Endothelial cell of umbilical vein (primary cell): ENCODE measurements around the gene SMARCAD1. TPM values are rescaled to one million over a fixed set of nuclear protein-coding genes. Genes with fewer than 3 reads are reported as not detected.

Experiments
- BruUV-seq: library from RNA; stranded (reverse); fragments of 400-500 nt; replicated peaks from 2 replicates; lab custom pipeline; 2021; lab: Mats Ljungman, UMichigan
- CTCF ChIA-PET: fragments of 300-600, 350-600 bp; sonication (Branson Sonifier 250); formaldehyde crosslinking; loops from one replicate; lab custom pipeline; 2021; ENCODE audit warnings: antibody characterized with exemption, inconsistent platforms; lab: Charles Lee
- POLR2A ChIA-PET: fragments of 300-600, 350-600 bp; sonication (Branson Sonifier 250); formaldehyde crosslinking; loops from one replicate; lab custom pipeline; 2021; ENCODE audit warnings: antibody characterized with exemption, inconsistent platforms; lab: Charles Lee
- DNase-seq: peaks from one replicate; pipeline ENCODE4 v3.0.0-alpha.2; 2011; ENCODE audit warnings: low read depth, low spot score
- FAIRE-seq: peaks from 2 replicates; lab custom pipeline; 2011; peaks lifted over from hg19 to GRCh38; lab: Jason Lieb, UNC
- H2AFZ ChIP-seq: 2 replicates; pipeline ENCODE4 v1.6.0; 2012; ENCODE audit warnings: low read depth, low read length, control low read depth, inconsistent platforms
- H3K27ac ChIP-seq: 2 replicates; pipeline ENCODE4 v1.5.1; 2011; ENCODE audit warnings: low read depth, mild to moderate bottlenecking, control low read depth, low read length, moderate library complexity; ENCODE audit not compliant: insufficient read depth
- H3K27me3 ChIP-seq, 2 experiments: 2 replicates each; pipeline versions ENCODE4 v1.6.0 to v1.6.1; 2011; ENCODE audit warnings: low read length in 2 of 2, mixed read lengths in 1 of 2; ENCODE audit not compliant: control insufficient read depth in 2 of 2, insufficient read depth in 2 of 2
- H3K36me3 ChIP-seq, 2 experiments: 2 replicates in 1 of 2; 3 replicates in 1 of 2; pipeline ENCODE4 v1.5.1; 2011; ENCODE audit warnings: low read length in 2 of 2, mild to moderate bottlenecking in 1 of 2, moderate library complexity in 1 of 2; ENCODE audit not compliant: control insufficient read depth in 2 of 2, insufficient read depth in 2 of 2; ENCODE audit errors: extremely low read depth in 1 of 2
- H3K4me1 ChIP-seq: 3 replicates; pipeline ENCODE4 v1.5.1; 2011; ENCODE audit warnings: mild to moderate bottlenecking, low read length; ENCODE audit not compliant: control insufficient read depth, insufficient read depth; ENCODE audit errors: extremely low read depth
- H3K4me2 ChIP-seq: 2 replicates; pipeline ENCODE4 v1.6.1; 2011; ENCODE audit warnings: low read length, control low read depth, mixed read lengths; ENCODE audit not compliant: insufficient read depth
- H3K4me3 ChIP-seq, 3 experiments: fragments of 200-600 bp in 1 of 3; sonication (generic), shearing (Covaris generic) in 1 of 3; replicated peaks in 1 of 3; 2 replicates each; pipeline ENCODE4 v1.5.1; 2011 to 2016; ENCODE audit warnings: control low read depth in 3 of 3, low read length in 3 of 3, mild to moderate bottlenecking in 2 of 3, inconsistent platforms in 1 of 3, low read depth in 1 of 3, moderate library complexity in 1 of 3; ENCODE audit not compliant: insufficient read depth in 1 of 3
- H3K79me2 ChIP-seq: 2 replicates; pipeline ENCODE4 v1.6.0; 2012; ENCODE audit warnings: low read length, inconsistent platforms; ENCODE audit not compliant: control insufficient read depth, insufficient read depth
- H3K9ac ChIP-seq: replicated peaks from 2 replicates; pipeline ENCODE3; 2011; ENCODE audit warnings: low read length, control low read depth; ENCODE audit not compliant: insufficient read depth; ENCODE audit errors: extremely low read depth
- H3K9me1 ChIP-seq: replicated peaks from 3 replicates; pipeline ENCODE4 v1.6.0; 2011; ENCODE audit warnings: mild to moderate bottlenecking, low read length; ENCODE audit not compliant: control insufficient read depth, insufficient read depth; ENCODE audit errors: extremely low read depth
- H3K9me3 ChIP-seq: replicated peaks from 2 replicates; pipeline ENCODE4 v1.5.1; 2012; ENCODE audit warnings: low read length, inconsistent platforms; ENCODE audit not compliant: control insufficient read depth, insufficient read depth
- H4K20me1 ChIP-seq: replicated peaks from 2 replicates; pipeline ENCODE3; 2011; ENCODE audit warnings: mild to moderate bottlenecking, low read length; ENCODE audit not compliant: control insufficient read depth, insufficient read depth; ENCODE audit errors: extremely low read depth
- EZH2 ChIP-seq: IDR thresholded peaks from 2 replicates; pipeline ENCODE4 v1.6.1; 2012; ENCODE audit warnings: borderline replicate concordance, low read depth, mild to moderate bottlenecking, moderate library complexity, low read length, inconsistent platforms; ENCODE audit not compliant: severe bottlenecking
- FOS ChIP-seq: IDR thresholded peaks from 2 replicates; pipeline ENCODE4 v1.6.1; 2011; ENCODE audit warnings: mild to moderate bottlenecking, low read length, moderate library complexity, borderline replicate concordance; ENCODE audit not compliant: insufficient read depth
- GATA2 ChIP-seq: IDR thresholded peaks from 2 replicates; pipeline ENCODE4 v1.7.0; 2011; ENCODE audit warnings: low read depth, mild to moderate bottlenecking, moderate library complexity, mixed read lengths, low read length; ENCODE audit not compliant: insufficient read length, insufficient read depth
- JUN ChIP-seq: IDR thresholded peaks from 2 replicates; pipeline ENCODE4 v1.6.1; 2011; ENCODE audit warnings: borderline replicate concordance, low read depth; ENCODE audit not compliant: insufficient read length, insufficient read depth
- MYC ChIP-seq: IDR thresholded peaks from one replicate; pipeline ENCODE4 v1.6.1; 2011; ENCODE audit warnings: mild to moderate bottlenecking, low read depth, low read length
- POLR2A ChIP-seq: IDR thresholded peaks from 2 replicates; pipeline ENCODE4 v1.6.1; 2012; ENCODE audit warnings: low read depth, mild to moderate bottlenecking, control low read depth, low read length
- POLR2AphosphoS5 ChIP-seq: IDR thresholded peaks from 2 replicates; pipeline ENCODE4 v1.6.1; 2012; ENCODE audit warnings: low read depth, mild to moderate bottlenecking, control low read depth, low read length, moderate library complexity; ENCODE audit not compliant: insufficient read depth
- dilution Hi-C: fragments of 300-500 bp; cut with MboI; formaldehyde crosslinking; loops from one replicate; pipeline ENCODE4 v1.15.0; 2019; ENCODE audit warnings: low sequenced_read_pairs; ENCODE audit not compliant: extremely low pct_ligation_motif_present
- intact Hi-C: fragments of 100-400 bp; cut with micrococcal nuclease; formaldehyde crosslinking; loops from one replicate; pipeline ENCODE4 v1.10.0; 2022
- polyA plus RNA-seq, 4 experiments: library from polyadenylated mRNA; depleted of rRNA in 3 of 4; stranded (reverse) in 3 of 4; unstranded in 1 of 4; fragments of >200 nt; gene quantifications; 2 replicates each; pipeline versions ENCODE4 v1.2.1 to v1.2.3, GENCODE V29; 2011 to 2012; ENCODE audit warnings: missing spikeins in 1 of 4
- total RNA-seq: library from RNA; stranded (reverse); gene quantifications from 2 replicates; pipeline ENCODE4 v1.2.3, GENCODE V29; 2021
- TF ChIP-seq, protein P1 (sequence below), 2 donors: IDR thresholded peaks; 1 replicate in 1 of 2; 2 replicates in 1 of 2; pipeline ENCODE4 v1.5.1; 2011; ENCODE audit warnings: low read length in 2 of 2, mild to moderate bottlenecking in 2 of 2, moderate library complexity in 2 of 2, control low read depth in 1 of 2, inconsistent platforms in 1 of 2, low read depth in 1 of 2; ENCODE audit not compliant: insufficient read depth in 1 of 2; ENCODE audit errors: extremely low read depth in 1 of 2
- TF ChIP-seq, protein P2 (sequence below): IDR thresholded peaks from 2 replicates; pipeline ENCODE4 v1.6.1; 2011; ENCODE audit not compliant: insufficient read depth, insufficient read length

Gene SMARCAD1
- total and polyA plus RNA-seq, 2 donors (not counting 3 experiments of a cell fraction or from before 2014, with no cell fraction given), result 15.5 to 34.8 TPM

DNA sequence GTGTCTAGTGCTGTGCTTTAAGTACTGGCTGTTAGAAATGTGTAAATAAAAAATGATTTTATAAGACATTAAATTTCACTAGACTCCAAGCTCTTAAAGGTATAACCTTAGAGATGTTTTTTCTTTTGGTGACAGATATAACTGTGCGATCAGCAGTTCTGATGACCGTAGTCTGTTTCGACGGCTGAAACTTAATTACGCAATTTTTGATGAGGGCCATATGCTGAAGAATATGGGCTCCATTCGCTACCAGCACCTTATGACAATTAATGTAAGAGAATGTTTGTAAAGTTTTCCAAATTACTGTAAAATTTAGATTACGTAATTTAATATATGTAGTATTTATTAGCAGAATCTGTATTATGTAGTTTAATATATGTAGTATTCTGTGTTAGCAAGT is 68.5 kb downstream of the SMARCAD1 start:
- dilution Hi-C loops (no loop called here), intact Hi-C loops (no loop called here)
- Histone ChIP-seq H2AFZ (no peak overlapping the region), H3K9me3 (no peaks in the 10 kb centered on the region), H3K27ac (no peak overlapping the region), H3K4me1 (no peaks in the 10 kb centered on the region), H3K9me1 (no peaks in the 10 kb centered on the region), H3K36me3 (peaks cover 9 to 10% of the 10 kb centered on the region in 2 experiments), H4K20me1 (no peaks in the 10 kb centered on the region), H3K4me2 (no peak overlapping the region), H3K4me3 (no peak overlapping the region), H3K27me3 (no peaks in the 10 kb centered on the region), H3K9ac (no peak overlapping the region), H3K79me2 (no peaks in the 10 kb centered on the region)
- no TSS peak for BruUV-seq
- POLR2A ChIA-PET, result no interaction called here
- DNase-seq (no peak), FAIRE-seq (no peak)
- CTCF ChIA-PET, result interaction anchor here (1.3 kb wide), 1 partner anchor 13 kb away, joined by 7 read pairs; no protein-coding TSS in a partner anchor
- no peak for TF ChIP-seq GATA2
- TF ChIP-seq FOS, result no peak
- TF ChIP-seq, protein P1, sequence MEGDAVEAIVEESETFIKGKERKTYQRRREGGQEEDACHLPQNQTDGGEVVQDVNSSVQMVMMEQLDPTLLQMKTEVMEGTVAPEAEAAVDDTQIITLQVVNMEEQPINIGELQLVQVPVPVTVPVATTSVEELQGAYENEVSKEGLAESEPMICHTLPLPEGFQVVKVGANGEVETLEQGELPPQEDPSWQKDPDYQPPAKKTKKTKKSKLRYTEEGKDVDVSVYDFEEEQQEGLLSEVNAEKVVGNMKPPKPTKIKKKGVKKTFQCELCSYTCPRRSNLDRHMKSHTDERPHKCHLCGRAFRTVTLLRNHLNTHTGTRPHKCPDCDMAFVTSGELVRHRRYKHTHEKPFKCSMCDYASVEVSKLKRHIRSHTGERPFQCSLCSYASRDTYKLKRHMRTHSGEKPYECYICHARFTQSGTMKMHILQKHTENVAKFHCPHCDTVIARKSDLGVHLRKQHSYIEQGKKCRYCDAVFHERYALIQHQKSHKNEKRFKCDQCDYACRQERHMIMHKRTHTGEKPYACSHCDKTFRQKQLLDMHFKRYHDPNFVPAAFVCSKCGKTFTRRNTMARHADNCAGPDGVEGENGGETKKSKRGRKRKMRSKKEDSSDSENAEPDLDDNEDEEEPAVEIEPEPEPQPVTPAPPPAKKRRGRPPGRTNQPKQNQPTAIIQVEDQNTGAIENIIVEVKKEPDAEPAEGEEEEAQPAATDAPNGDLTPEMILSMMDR (IDR thresholded peaks at IDR 0.05; ENCODE audit: extremely low read depth in 1 of 2, insufficient read depth in 1 of 2, low read depth in 1 of 2, low read length in 2 of 2), result no peak
- TF ChIP-seq EZH2, result no peak
- no peak for TF ChIP-seq POLR2AphosphoS5
- TF ChIP-seq JUN, result no peak
- TF ChIP-seq, protein P2, sequence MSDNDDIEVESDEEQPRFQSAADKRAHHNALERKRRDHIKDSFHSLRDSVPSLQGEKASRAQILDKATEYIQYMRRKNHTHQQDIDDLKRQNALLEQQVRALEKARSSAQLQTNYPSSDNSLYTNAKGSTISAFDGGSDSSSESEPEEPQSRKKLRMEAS, result no peak
- TF ChIP-seq POLR2A, result no peak
- no peak for TF ChIP-seq MYC
